Erythroblast (primary cell): ENCODE results near the gene MYO1H.

Source experiments
- GATA1 ChIP-seq: IDR thresholded peaks from 2 replicates; pipeline ENCODE4 v1.6.1; 2011; ENCODE audit warnings: low read depth, mild to moderate bottlenecking, control low read depth, low read length, moderate library complexity
- POLR2A ChIP-seq: IDR thresholded peaks from 2 replicates; pipeline ENCODE4 v1.6.1; 2011; ENCODE audit warnings: mild to moderate bottlenecking, low read length

GRCh38 chr12:109382031-109382430, 34.3 kb downstream of the MYO1H start:
- TF ChIP-seq POLR2A, result no peak
- no peak for TF ChIP-seq GATA1
